ENCODE data around the gene IARS2.

DNA sequence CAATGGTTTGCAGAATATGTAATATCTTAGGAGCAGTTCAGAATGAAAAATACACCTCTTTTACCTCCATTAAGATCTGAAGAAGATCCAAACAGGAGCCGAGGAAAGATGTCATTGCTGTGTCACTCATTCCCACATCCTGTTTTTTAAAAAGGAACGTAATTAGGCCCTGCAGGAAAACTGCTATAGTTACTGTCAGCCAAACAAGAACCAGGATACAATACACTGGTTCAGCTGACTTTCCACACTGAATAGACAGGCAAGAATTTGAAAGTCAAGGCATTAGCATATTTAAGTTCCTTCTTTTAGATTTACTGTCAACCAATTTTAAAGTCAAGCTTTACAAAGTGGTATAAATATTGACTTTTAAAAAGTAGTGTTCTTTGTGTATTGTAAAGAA is 63.8 kb downstream of the IARS2 start:
- TF ChIP-seq POLR2AphosphoS5 (IDR thresholded peaks at IDR 0.05; ENCODE audit: low read depth, low read length), result no peak
- no peak for TF ChIP-seq TAF1 (IDR thresholded peaks at IDR 0.05; ENCODE audit: borderline replicate concordance, insufficient read depth, low read length)
